Neural progenitor cell (in vitro differentiated cells): ENCODE data around the gene BRINP1. TPM values are rescaled to one million over a fixed set of nuclear protein-coding genes. Genes with fewer than 3 reads are reported as not detected.
"Not testable (repeated sequence)": the region's sequence is repeated elsewhere in the genome, so short reads cannot be mapped to it uniquely, and the experiment has no call there.

Experiments used
- DNase-seq: peaks from one replicate; pipeline ENCODE4 v3.0.0-alpha.2; 2016; ENCODE audit warnings: low spot score
- H2AFZ ChIP-seq: fragments of 200-600 bp; sonication (generic); replicated peaks from 2 replicates; pipeline ENCODE4 v1.6.1; 2016; ENCODE audit warnings: antibody characterized with exemption
- H3F3A ChIP-seq: fragments of 200-600 bp; sonication (generic); 2 replicates; pipeline ENCODE4 v1.6.1; 2016; ENCODE audit warnings: antibody characterized with exemption, low read depth
- H3K27ac ChIP-seq: fragments of 200-600 bp; sonication (generic); 2 replicates; pipeline ENCODE4 v1.5.1; 2016; ENCODE audit warnings: mild to moderate bottlenecking
- H3K27me3 ChIP-seq: fragments of 200-600 bp; sonication (generic); 2 replicates; pipeline ENCODE4 v1.6.1; 2016; ENCODE audit warnings: mild to moderate bottlenecking, moderate library complexity
- H3K36me3 ChIP-seq: fragments of 200-600 bp; sonication (generic); 2 replicates; pipeline ENCODE4 v1.5.1; 2016
- H3K4me1 ChIP-seq: fragments of 200-600 bp; sonication (generic); 2 replicates; pipeline ENCODE4 v1.6.1; 2016; ENCODE audit warnings: mixed run types
- H3K4me2 ChIP-seq: fragments of 200-600 bp; sonication (generic); 2 replicates; pipeline ENCODE4 v1.6.1; 2016
- H3K4me3 ChIP-seq: fragments of 200-600 bp; sonication (generic); 2 replicates; pipeline ENCODE4 v1.5.1; 2016
- H3K79me2 ChIP-seq: fragments of 200-600 bp; sonication (generic); 2 replicates; pipeline ENCODE4 v1.6.1; 2016; ENCODE audit warnings: low read depth
- H3K9ac ChIP-seq: fragments of 200-600 bp; sonication (generic); 2 replicates; pipeline ENCODE4 v1.6.1; 2016
- H3K9me3 ChIP-seq: fragments of 200-600 bp; sonication (generic); 2 replicates; pipeline ENCODE4 v1.5.1; 2016; ENCODE audit warnings: low read depth
- H4K20me1 ChIP-seq: fragments of 200-600 bp; sonication (generic); 2 replicates; pipeline ENCODE4 v1.6.1; 2016; ENCODE audit warnings: low read depth
- H3K27ac Mint-ChIP-seq: 3 replicates; pipeline ENCODE4 v1.8.0; 2021; ENCODE audit warnings: mixed read lengths
- H3K27me3 Mint-ChIP-seq: 2 replicates; pipeline ENCODE4 v1.8.0; 2022; ENCODE audit warnings: low read depth, mild to moderate bottlenecking, inconsistent platforms, moderate library complexity, mixed read lengths; ENCODE audit not compliant: insufficient read depth
- H3K36me3 Mint-ChIP-seq: 3 replicates; pipeline ENCODE4 v1.8.0; 2021; ENCODE audit warnings: mixed read lengths
- H3K4me1 Mint-ChIP-seq: 3 replicates; pipeline ENCODE4 v1.8.0; 2021; ENCODE audit warnings: mixed read lengths
- H3K4me3 Mint-ChIP-seq: 3 replicates; pipeline ENCODE4 v1.8.0; 2021; ENCODE audit warnings: mild to moderate bottlenecking, moderate library complexity, mixed read lengths
- H3K9me3 Mint-ChIP-seq: 3 replicates; pipeline ENCODE4 v1.8.0; 2020; ENCODE audit warnings: mixed read lengths
- EZH2 ChIP-seq: fragments of 200-600 bp; sonication (generic); IDR thresholded peaks from 2 replicates; pipeline ENCODE4 v1.6.1; 2017; ENCODE audit warnings: antibody characterized with exemption, mild to moderate bottlenecking, moderate library complexity
- EZH2phosphoT487 ChIP-seq: fragments of 200-600 bp; sonication (generic); IDR thresholded peaks from 2 replicates; pipeline ENCODE4 v1.6.1; 2017; ENCODE audit warnings: antibody characterized with exemption
- total RNA-seq: library from RNA; depleted of rRNA; stranded (reverse); fragments of >200 nt; gene quantifications from 2 replicates; pipeline ENCODE4 v1.2.3, GENCODE V29; 2015; ENCODE audit warnings: low replicate concordance
- TF ChIP-seq, protein P1 (sequence below): fragments of 200-600 bp; sonication (generic); IDR thresholded peaks from 2 replicates; pipeline ENCODE4 v1.5.1; 2017; ENCODE audit warnings: antibody characterized with exemption, mild to moderate bottlenecking

Gene BRINP1
- total RNA-seq, 1 donor from 2014 or later: 0.62 TPM

GRCh38 chr9:119179701-119180100, 189.5 kb downstream of the BRINP1 start:
- DNase-seq: no peak

DNA sequence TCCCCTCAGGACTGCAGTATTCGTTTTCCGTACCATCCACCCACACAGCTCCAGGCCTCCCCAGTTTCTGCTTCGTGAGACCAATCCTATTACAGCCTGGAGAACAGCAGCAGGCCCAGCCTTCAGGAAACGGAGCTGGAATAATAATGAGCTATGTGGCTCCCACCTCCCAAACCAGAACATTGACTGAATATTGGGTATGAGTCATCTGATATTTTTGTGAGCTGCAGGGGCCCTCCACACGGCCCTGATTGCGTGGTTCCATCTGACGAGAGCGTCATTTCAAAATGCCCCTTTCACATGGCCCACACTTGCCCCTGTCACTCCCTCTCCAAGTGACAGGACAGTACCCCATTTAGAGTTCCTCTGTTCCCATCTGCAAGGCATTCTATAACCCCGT, 192.0 kb downstream of the BRINP1 start:
- Histone ChIP-seq H3K9me3 (no peaks in the 10 kb centered on the region), H3K79me2 (no peaks in the 10 kb centered on the region), H3K36me3 (no peaks in the 10 kb centered on the region), H3K4me3 (no peak overlapping the region), H3K4me2 (no peak overlapping the region), H3K27ac (no peak overlapping the region), H3K9ac (no peak overlapping the region), H3K4me1 (peaks cover 29% of the 10 kb centered on the region), H2AFZ (no peak overlapping the region), H3F3A (no peaks in the 10 kb centered on the region), H4K20me1 (no peaks in the 10 kb centered on the region), H3K27me3 (no peaks in the 10 kb centered on the region)
- DNase-seq: no peak
- Mint-ChIP-seq H3K27me3 (peaks cover 3% of the 10 kb centered on the region), H3K36me3 (no peaks in the 10 kb centered on the region), H3K27ac (peak overlapping the region; percentile 62), H3K4me3 (no peak overlapping the region), H3K4me1 (peaks cover 29% of the 10 kb centered on the region), H3K9me3 (peaks cover 2% of the 10 kb centered on the region)
- TF ChIP-seq EZH2phosphoT487 (no peak), EZH2 (no peak)
- TF ChIP-seq, protein P1, sequence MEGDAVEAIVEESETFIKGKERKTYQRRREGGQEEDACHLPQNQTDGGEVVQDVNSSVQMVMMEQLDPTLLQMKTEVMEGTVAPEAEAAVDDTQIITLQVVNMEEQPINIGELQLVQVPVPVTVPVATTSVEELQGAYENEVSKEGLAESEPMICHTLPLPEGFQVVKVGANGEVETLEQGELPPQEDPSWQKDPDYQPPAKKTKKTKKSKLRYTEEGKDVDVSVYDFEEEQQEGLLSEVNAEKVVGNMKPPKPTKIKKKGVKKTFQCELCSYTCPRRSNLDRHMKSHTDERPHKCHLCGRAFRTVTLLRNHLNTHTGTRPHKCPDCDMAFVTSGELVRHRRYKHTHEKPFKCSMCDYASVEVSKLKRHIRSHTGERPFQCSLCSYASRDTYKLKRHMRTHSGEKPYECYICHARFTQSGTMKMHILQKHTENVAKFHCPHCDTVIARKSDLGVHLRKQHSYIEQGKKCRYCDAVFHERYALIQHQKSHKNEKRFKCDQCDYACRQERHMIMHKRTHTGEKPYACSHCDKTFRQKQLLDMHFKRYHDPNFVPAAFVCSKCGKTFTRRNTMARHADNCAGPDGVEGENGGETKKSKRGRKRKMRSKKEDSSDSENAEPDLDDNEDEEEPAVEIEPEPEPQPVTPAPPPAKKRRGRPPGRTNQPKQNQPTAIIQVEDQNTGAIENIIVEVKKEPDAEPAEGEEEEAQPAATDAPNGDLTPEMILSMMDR: no peak

More at GRCh38 chr9:119179701-119180100, 189.5 kb downstream of the BRINP1 start:
- H3K27me3 ChIP-seq: no peaks in the 10 kb centered on the region
- H3K36me3 ChIP-seq: no peaks in the 10 kb centered on the region
- no peak overlapping the region for H3K4me3 ChIP-seq
- H3K9me3 Mint-ChIP-seq: peaks cover 2% of the 10 kb centered on the region
- H3K4me1 ChIP-seq: peaks cover 29% of the 10 kb centered on the region
- H3K27me3 Mint-ChIP-seq: peaks cover 3% of the 10 kb centered on the region
- no peak overlapping the region for H3K27ac ChIP-seq
- no peaks in the 10 kb centered on the region for H3K79me2 ChIP-seq
- H3K36me3 Mint-ChIP-seq: no peaks in the 10 kb centered on the region
- TF ChIP-seq EZH2phosphoT487: no peak
- TF ChIP-seq, protein P1: no peak
- no peak for TF ChIP-seq EZH2
- H3K27ac Mint-ChIP-seq: no peak overlapping the region
- no peaks in the 10 kb centered on the region for H3F3A ChIP-seq
- no peaks in the 10 kb centered on the region for H4K20me1 ChIP-seq
- no peaks in the 10 kb centered on the region for H3K9me3 ChIP-seq
- H3K4me1 Mint-ChIP-seq: peaks cover 32% of the 10 kb centered on the region
- H3K4me2 ChIP-seq: peak overlapping the region; percentile 50
- no peak overlapping the region for H3K9ac ChIP-seq
- no peak overlapping the region for H2AFZ ChIP-seq
- no peak overlapping the region for H3K4me3 Mint-ChIP-seq

- Mint-ChIP-seq H3K4me1 (peaks cover 29% of the 10 kb centered on the region), H3K9me3 (peaks cover 2% of the 10 kb centered on the region), H3K36me3 (no peaks in the 10 kb centered on the region), H3K27ac (no peak overlapping the region), H3K27me3 (peaks cover 3% of the 10 kb centered on the region), H3K4me3 (no peak overlapping the region)
- no peak overlapping the region for H3K4me2 ChIP-seq
- no peaks in the 10 kb centered on the region for H3K36me3 ChIP-seq
- H3K9me3 ChIP-seq: no peaks in the 10 kb centered on the region
- TF ChIP-seq, protein P1: no peak
- TF ChIP-seq EZH2phosphoT487 (no peak), EZH2 (no peak)
- H3K27me3 ChIP-seq: no peaks in the 10 kb centered on the region
- no peak for DNase-seq
- H3K4me3 ChIP-seq: no peak overlapping the region
- no peak overlapping the region for H3K27ac ChIP-seq
- no peak overlapping the region for H2AFZ ChIP-seq
- H4K20me1 ChIP-seq: no peaks in the 10 kb centered on the region
- H3K79me2 ChIP-seq: no peaks in the 10 kb centered on the region
- H3F3A ChIP-seq: no peaks in the 10 kb centered on the region
- H3K4me1 ChIP-seq: peaks cover 29% of the 10 kb centered on the region
- no peak overlapping the region for H3K9ac ChIP-seq
Measured at GRCh38 chr9:119175581-119175980, 193.7 kb downstream of the BRINP1 start.

- Histone ChIP-seq H3K4me1 (peaks cover 31% of the 10 kb centered on the region), H3K4me3 (peak overlapping the region; percentile 40), H3K4me2 (peak overlapping the region; percentile 74), H3K27ac (peak overlapping the region; percentile 49), H2AFZ (peak overlapping the region; percentile 95)
- Mint-ChIP-seq H3K27ac (peak overlapping the region; percentile 60), H3K4me3 (peak overlapping the region; percentile 81), H3K4me1 (peaks cover 19% of the 10 kb centered on the region), H3K9me3 (peaks cover 10% of the 10 kb centered on the region)
- not testable (repeated sequence) for H3K36me3 Mint-ChIP-seq, H3K36me3 ChIP-seq, H3K9me3 ChIP-seq, H3K9ac ChIP-seq, H4K20me1 ChIP-seq, H3K79me2 ChIP-seq, H3F3A ChIP-seq, H3K27me3 Mint-ChIP-seq, H3K27me3 ChIP-seq
- DNase-seq: peak; percentile 76
Measured at GRCh38 chr9:119169222-119169621, 200.0 kb downstream of the BRINP1 start.
